ENCODE results near the gene HGF. TPM values are rescaled to one million over a fixed set of nuclear protein-coding genes. Genes with fewer than 3 reads are reported as not detected.
A peak's percentile ranks its signal among the peaks of the same experiment; 100 is the strongest.

The HGF gene
- polyA plus RNA-seq, 3 donors: 18.6 to 24.0 (median 18.9) TPM

GRCh38 chr7:81767926-81768325 lies 1.9 kb downstream of the HGF start:
- no peak for DNase-seq
- peaks cover 0 to 3% of the 10 kb centered on the region in 2 donors for H3K36me3 ChIP-seq (replicated peaks in 1 of 2; ENCODE audit: control insufficient read depth in 1 of 2, insufficient read depth in 2 of 2, low read length in 2 of 2)
- peak overlapping the region; percentile 85 for H3K4me2 ChIP-seq (replicated peaks; ENCODE audit: extremely low read depth, low read length, poor library complexity, severe bottlenecking)
- no peaks in the 10 kb centered on the region for H4K20me1 ChIP-seq (ENCODE audit: insufficient read depth, low read length)
- H3K9ac ChIP-seq (ENCODE audit: insufficient read depth, low read length, poor library complexity, severe bottlenecking): peak overlapping the region; percentile 67
- Mint-ChIP-seq H3K27ac (peak overlapping the region; percentile 41 to 98 (median 92)), H3K4me1 (peaks cover 62% of the 10 kb centered on the region), H3K36me3 (peaks cover 4 to 16% of the 10 kb centered on the region in 2 donors), H3K27me3 (ENCODE audit: low read depth in 3 of 3) (no peaks in the 10 kb centered on the region), H3K4me3 (peak overlapping the region; percentile 88 to 95), H3K9me3 (no peaks in the 10 kb centered on the region)
- peaks cover 90% of the 10 kb centered on the region for H3K79me2 ChIP-seq (ENCODE audit: insufficient read depth, low read length)
- peak overlapping the region in 1 of 2 donors; percentile 83 for H3K27ac ChIP-seq (ENCODE audit: low read depth in 1 of 2, low read length in 2 of 2)
- H3K4me3 ChIP-seq (replicated peaks in 1 of 3; ENCODE audit: low read depth in 2 of 3, low read length in 3 of 3): peak overlapping the region; percentile 46 to 100 (median 79)
- H3K27me3 ChIP-seq (ENCODE audit: control insufficient read depth in 2 of 2, insufficient read depth in 2 of 2, low read length in 2 of 2): no peaks in the 10 kb centered on the region
- TF ChIP-seq CTCF (IDR thresholded peaks at IDR 0.05): no peak
- intact Hi-C loops (cut with micrococcal nuclease): no loop called here
- peaks cover 45 to 58% of the 10 kb centered on the region in 2 donors for H3K4me1 ChIP-seq (ENCODE audit: control insufficient read depth in 1 of 2, insufficient read depth in 2 of 2, low read length in 2 of 2)
- peak overlapping the region; percentile 88 for H2AFZ ChIP-seq (ENCODE audit: insufficient read depth, low read depth, low read length, poor library complexity, severe bottlenecking)
- no peaks in the 10 kb centered on the region for H3K9me3 ChIP-seq (replicated peaks in 1 of 2; ENCODE audit: control insufficient read depth in 1 of 2, insufficient read depth in 1 of 2, low read length in 2 of 2)
- 53% methylated on average over 5 of the region's 5 CpGs for WGBS (ENCODE audit: insufficient coverage)

- H3K27ac Mint-ChIP-seq: peak overlapping the region in 1 of 7 donors; percentile 15
- H3K9me3 Mint-ChIP-seq: no peaks in the 10 kb centered on the region
- no peaks in the 10 kb centered on the region for H3K27me3 ChIP-seq (ENCODE audit: control insufficient read depth in 2 of 2, insufficient read depth in 2 of 2, low read length in 2 of 2)
- peaks cover 16 to 27% of the 10 kb centered on the region in 2 donors for H3K4me1 ChIP-seq (ENCODE audit: control insufficient read depth in 1 of 2, insufficient read depth in 2 of 2, low read length in 2 of 2)
- no peak overlapping the region for H3K4me3 ChIP-seq (replicated peaks in 1 of 3; ENCODE audit: low read depth in 2 of 3, low read length in 3 of 3)
- TF ChIP-seq CTCF (IDR thresholded peaks at IDR 0.05): no peak
- H4K20me1 ChIP-seq (ENCODE audit: insufficient read depth, low read length): no peaks in the 10 kb centered on the region
- H3K36me3 ChIP-seq (replicated peaks in 1 of 2; ENCODE audit: control insufficient read depth in 1 of 2, insufficient read depth in 2 of 2, low read length in 2 of 2): peaks cover 45 to 57% of the 10 kb centered on the region in 2 donors
- H3K36me3 Mint-ChIP-seq: peaks cover 39 to 60% of the 10 kb centered on the region in 2 donors
- H3K4me3 Mint-ChIP-seq: no peak overlapping the region
- intact Hi-C loops (cut with micrococcal nuclease): no loop called here
- no peak for DNase-seq
- no peak overlapping the region for H3K27ac ChIP-seq (ENCODE audit: low read depth in 1 of 2, low read length in 2 of 2)
- H2AFZ ChIP-seq (ENCODE audit: insufficient read depth, low read depth, low read length, poor library complexity, severe bottlenecking): no peak overlapping the region
- no peaks in the 10 kb centered on the region for H3K27me3 Mint-ChIP-seq (ENCODE audit: low read depth in 3 of 3)
- no peaks in the 10 kb centered on the region for H3K9me3 ChIP-seq (replicated peaks in 1 of 2; ENCODE audit: control insufficient read depth in 1 of 2, insufficient read depth in 1 of 2, low read length in 2 of 2)
- WGBS (ENCODE audit: insufficient coverage): 90% methylated on average over 1 of the region's 2 CpGs
- no peak overlapping the region for H3K9ac ChIP-seq (ENCODE audit: insufficient read depth, low read length, poor library complexity, severe bottlenecking)
- H3K79me2 ChIP-seq (ENCODE audit: insufficient read depth, low read length): peaks cover 79% of the 10 kb centered on the region
- H3K4me2 ChIP-seq (replicated peaks; ENCODE audit: extremely low read depth, low read length, poor library complexity, severe bottlenecking): no peak overlapping the region
- H3K4me1 Mint-ChIP-seq: peaks cover 26% of the 10 kb centered on the region
These were observed 8.0 kb downstream of the HGF start for GRCh38 chr7:81761821-81762220.
